UCSD-AML1 (cell line): Measurements from ENCODE around the gene CBLB.

Experiments used
- DNase-seq: peaks from one replicate; lab custom pipeline; 2025; ENCODE audit not compliant: unreplicated experiment; lab: John Stamatoyannopoulos, UW

CBLB gene

GRCh38 chr3:105876780-105877327 is 8.0 kb upstream of the CBLB start:
- DNase-seq, result no peak

- DNase-seq, result no peak
Measured at GRCh38 chr3:105869861-105870755, 1.3 kb upstream of the CBLB start.

- DNase-seq, result no peak
Measured at GRCh38 chr3:105869531-105869833, 670 bp upstream of the CBLB start.

- DNase-seq, result peak; percentile 64
Measured at GRCh38 chr3:105868431-105868741, 426 bp downstream of the CBLB start.

GRCh38 chr3:105867712-105868430 is 941 bp downstream of the CBLB start:
- no peak for DNase-seq

- peak; percentile 6 for DNase-seq
Measured at GRCh38 chr3:105866656-105867653, 1.9 kb downstream of the CBLB start.

GRCh38 chr3:105865867-105866350 is 2.9 kb downstream of the CBLB start:
- no peak for DNase-seq

GRCh38 chr3:105865016-105865623 is 3.7 kb downstream of the CBLB start:
- no peak for DNase-seq

GRCh38 chr3:105864212-105864611 is 4.6 kb downstream of the CBLB start:
- no peak for DNase-seq

GRCh38 chr3:105863608-105864007 is 5.2 kb downstream of the CBLB start:
- no peak for DNase-seq

GRCh38 chr3:105862217-105862616 is 6.6 kb downstream of the CBLB start:
- no peak for DNase-seq

GRCh38 chr3:105860641-105861040 is 8.2 kb downstream of the CBLB start:
- no peak for DNase-seq

- no peak for DNase-seq
Measured at GRCh38 chr3:105858017-105858416, 10.8 kb downstream of the CBLB start.

GRCh38 chr3:105857601-105858000 is 11.2 kb downstream of the CBLB start:
- DNase-seq, result no peak

GRCh38 chr3:105856605-105857004 is 12.2 kb downstream of the CBLB start:
- no peak for DNase-seq

GRCh38 chr3:105853801-105854432 is 14.9 kb downstream of the CBLB start:
- no peak for DNase-seq

GRCh38 chr3:105851582-105851981 is 17.2 kb downstream of the CBLB start:
- DNase-seq, result no peak

GRCh38 chr3:105851176-105851575 is 17.6 kb downstream of the CBLB start:
- no peak for DNase-seq

- DNase-seq, result no peak
Measured at GRCh38 chr3:105850593-105850992, 18.2 kb downstream of the CBLB start.

GRCh38 chr3:105848821-105849220 is 20.0 kb downstream of the CBLB start:
- DNase-seq, result no peak
